Tongue (tissue), 3 donors: ENCODE measurements around the gene BCL10. TPM values are rescaled to one million over a fixed set of nuclear protein-coding genes. Genes with fewer than 3 reads are reported as not detected.
A peak's percentile ranks its signal among the peaks of the same experiment; 100 is the strongest.

Experiments
- DNase-seq: peaks from one replicate; pipeline ENCODE4 v3.0.0-alpha.2; 2015
- small RNA-seq: library from RNA; depleted of rRNA; stranded (forward); fragments of <200 nt; gene quantifications from one replicate; pipeline ENCODE3, GENCODE V24; 2014; ENCODE audit warnings: low replicate concordance
- total RNA-seq: library from RNA; depleted of rRNA; stranded (reverse); fragments of >200 nt; gene quantifications from one replicate; pipeline ENCODE4 v1.2.3, GENCODE V29; 2014

Gene BCL10
- total RNA-seq, 1 donor from 2014 or later: 15.9 TPM

- peak; percentile 88 for DNase-seq
These were observed 55.7 kb downstream of the BCL10 start for GRCh38 chr1:85220756-85221201.

DNA sequence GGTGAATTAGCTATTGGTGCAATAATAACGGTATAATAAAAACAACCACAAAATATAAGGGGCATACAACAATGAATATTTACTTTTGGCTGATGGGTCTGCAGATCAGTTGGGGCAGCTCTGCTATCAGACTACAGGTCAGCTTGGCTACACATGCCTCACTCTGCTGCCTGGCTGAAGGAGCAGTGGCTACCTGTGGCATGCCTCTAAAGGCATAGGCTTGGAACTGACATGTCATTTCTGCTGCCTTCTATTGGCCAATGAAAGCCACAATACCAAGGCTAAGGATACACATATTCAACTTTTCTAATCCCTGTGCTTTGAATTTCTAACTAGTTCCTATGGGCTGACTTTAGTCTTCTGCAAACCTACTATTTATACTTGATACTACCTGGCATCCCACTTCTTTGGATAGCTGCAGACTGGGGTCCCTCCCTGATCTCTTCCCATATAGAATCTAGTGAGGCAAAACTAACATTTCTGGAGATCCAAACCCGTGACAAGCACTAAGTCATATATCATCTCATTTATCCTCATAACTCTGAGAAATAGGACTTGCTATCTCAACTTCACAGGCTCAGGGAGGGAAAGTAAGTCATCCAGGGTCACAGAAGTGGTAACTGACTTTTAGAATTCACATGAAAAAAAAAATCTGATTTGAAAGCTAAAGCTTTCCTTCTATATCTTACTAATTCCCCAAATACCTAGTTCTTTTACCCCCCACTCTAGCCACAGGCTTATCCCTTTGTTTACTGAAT lies 56.4 kb downstream of the BCL10 start:
- no peak for DNase-seq

- DNase-seq: no peak
These were observed 59.7 kb downstream of the BCL10 start for GRCh38 chr1:85216697-85217096.

Small RNA genes lying within 50 kb of the gene (small RNA-seq; reads per million reads assigned to genes)
- not detected for gene RF00019

Other genes with a start within 250 kb of the BCL10 start
- 0.62 TPM for gene MCOLN3, start 228.1 kb downstream of the BCL10 start, total RNA-seq
- 18.4 TPM for gene SYDE2, start 75.6 kb downstream of the BCL10 start, total RNA-seq
- 16.7 TPM for gene C1orf52, start 17.0 kb downstream of the BCL10 start, total RNA-seq
- 43.8 TPM for gene DDAH1, start 188.5 kb upstream of the BCL10 start, total RNA-seq